Upper lobe of right lung (tissue), 1 donor: ENCODE measurements around the gene NHEJ1. TPM values are rescaled to one million over a fixed set of nuclear protein-coding genes. Genes with fewer than 3 reads are reported as not detected.

ENCODE experiments used
- ATAC-seq: fragments of 200-7000 bp; cut with Tn5 transposase; one replicate; pipeline ENCODE4 v1.9.1; 2020; ENCODE audit warnings: mild to moderate bottlenecking, moderate library complexity
- DNase-seq: peaks from one replicate; pipeline ENCODE4 v3.0.0-alpha.2; 2020
- H3K27ac ChIP-seq: fragments of 200-600 bp; one replicate; pipeline ENCODE4 v1.8.0; 2022
- H3K27me3 ChIP-seq: fragments of 200-600 bp; one replicate; pipeline ENCODE4 v1.8.0; 2022; ENCODE audit warnings: mild to moderate bottlenecking
- H3K36me3 ChIP-seq: fragments of 200-600 bp; one replicate; pipeline ENCODE4 v1.8.0; 2022
- H3K4me1 ChIP-seq: fragments of 200-600 bp; one replicate; pipeline ENCODE4 v1.8.0; 2022
- H3K4me3 ChIP-seq: fragments of 200-600 bp; one replicate; pipeline ENCODE4 v1.8.0; 2022; ENCODE audit warnings: mild to moderate bottlenecking
- H3K9me3 ChIP-seq: fragments of 200-600 bp; one replicate; pipeline ENCODE4 v1.8.0; 2022
- CTCF ChIP-seq: fragments of 200-600 bp; IDR thresholded peaks from one replicate; pipeline ENCODE4 v1.8.0; 2022; ENCODE audit warnings: antibody characterized with exemption
- intact Hi-C: fragments of 100-400 bp; cut with DNase I; formaldehyde crosslinking; loops from one replicate; pipeline ENCODE4 v1.11.0; 2022
- total RNA-seq: library from RNA; stranded (reverse); fragmentation: NEBNext Ultra II Directional; extraction: Animal tissue kit (Norgen Biotek cat#: 25700); gene quantifications from one replicate; pipeline ENCODE4 v1.2.1, GENCODE V29; 2021
- donor health status: DM: no; HTN: yes; CAD: no; lungs with severe emphysema.

Gene NHEJ1
- total RNA-seq, 1 donor from 2014 or later, result 14.3 TPM

GRCh38 chr2:219165058-219165911 is 4.7 kb upstream of the NHEJ1 start:
- intact Hi-C loops, result no loop called here
- H3K27me3 ChIP-seq, result no peaks in the 10 kb centered on the region
- no peak overlapping the region for H3K27ac ChIP-seq
- no peak overlapping the region for H3K4me3 ChIP-seq
- H3K9me3 ChIP-seq, result no peaks in the 10 kb centered on the region
- H3K36me3 ChIP-seq, result no peaks in the 10 kb centered on the region
- no peak for DNase-seq
- H3K4me1 ChIP-seq, result no peaks in the 10 kb centered on the region
- no peak for ATAC-seq
- no peak for TF ChIP-seq CTCF

GRCh38 chr2:219163156-219163555 is 2.5 kb upstream of the NHEJ1 start:
- no peaks in the 10 kb centered on the region for H3K9me3 ChIP-seq
- H3K4me3 ChIP-seq, result no peak overlapping the region
- no peaks in the 10 kb centered on the region for H3K27me3 ChIP-seq
- no peak overlapping the region for H3K27ac ChIP-seq
- DNase-seq (no peak), ATAC-seq (no peak)
- intact Hi-C loops, result loop anchor here (5.0 kb wide), 1 partner anchor 129 kb away; no protein-coding TSS in a partner anchor
- H3K4me1 ChIP-seq, result peaks cover 7% of the 10 kb centered on the region
- H3K36me3 ChIP-seq, result no peaks in the 10 kb centered on the region
- no peak for TF ChIP-seq CTCF

- peak overlapping the region; percentile 74 for H3K4me3 ChIP-seq
- no peak for DNase-seq
- peaks cover 7% of the 10 kb centered on the region for H3K4me1 ChIP-seq
- H3K27ac ChIP-seq, result peak overlapping the region; percentile 89
- ATAC-seq, result no peak
- peaks cover 16% of the 10 kb centered on the region for H3K36me3 ChIP-seq
- no peaks in the 10 kb centered on the region for H3K27me3 ChIP-seq
- TF ChIP-seq CTCF, result no peak
- intact Hi-C loops, result loop anchor here (5.0 kb wide), 1 partner anchor 131 kb away; no protein-coding TSS in a partner anchor
- H3K9me3 ChIP-seq, result no peaks in the 10 kb centered on the region
Observed at GRCh38 chr2:219161097-219161496, 482 bp upstream of the NHEJ1 start.

- Histone ChIP-seq H3K27me3 (no peaks in the 10 kb centered on the region), H3K4me1 (peaks cover 7% of the 10 kb centered on the region), H3K27ac (peak overlapping the region; percentile 89), H3K4me3 (peak overlapping the region; percentile 74), H3K9me3 (no peaks in the 10 kb centered on the region), H3K36me3 (peaks cover 26% of the 10 kb centered on the region)
- ATAC-seq (no peak), DNase-seq (no peak)
- intact Hi-C loops, result loop anchor here (5.0 to 10.0 kb wide), 2 partner anchors 133 to 135 kb away; no protein-coding TSS in a partner anchor
- TF ChIP-seq CTCF, result no peak
Observed at GRCh38 chr2:219159771-219160185, 837 bp downstream of the NHEJ1 start.

- intact Hi-C loops, result loop anchor here (10.0 kb wide), 1 partner anchor 134 kb away; no protein-coding TSS in a partner anchor
- peaks cover 33% of the 10 kb centered on the region for H3K36me3 ChIP-seq
- no peaks in the 10 kb centered on the region for H3K9me3 ChIP-seq
- no peak for TF ChIP-seq CTCF
- no peak overlapping the region for H3K4me3 ChIP-seq
- no peak for DNase-seq
- no peaks in the 10 kb centered on the region for H3K27me3 ChIP-seq
- no peak overlapping the region for H3K27ac ChIP-seq
- no peak for ATAC-seq
- H3K4me1 ChIP-seq, result peaks cover 7% of the 10 kb centered on the region
Observed at GRCh38 chr2:219158586-219158985, 2.0 kb downstream of the NHEJ1 start.
